Measurements from ENCODE around the gene FNDC3B.
A peak's percentile ranks its signal among the peaks of the same experiment; 100 is the strongest.

Gene FNDC3B

DNA sequence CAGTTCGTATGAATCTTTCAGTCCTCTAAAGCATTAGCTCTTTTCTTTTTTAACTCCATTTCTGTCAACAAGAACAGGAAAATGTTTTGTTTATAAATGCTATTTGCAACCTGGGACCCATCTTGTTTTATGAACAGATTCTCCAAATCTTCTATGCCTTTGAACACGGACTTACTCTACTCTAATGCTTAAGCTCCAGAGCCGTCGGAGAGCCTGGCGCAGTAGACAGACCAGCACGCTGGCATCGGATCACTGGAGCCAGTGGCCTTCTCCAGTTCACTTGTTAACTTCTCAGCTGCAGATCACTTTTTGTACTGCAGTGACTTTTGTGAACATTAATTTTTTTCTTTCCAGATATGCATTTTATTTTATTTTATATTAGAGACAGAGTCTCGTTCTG lies 286.1 kb downstream of the FNDC3B start:
- FAIRE-seq = no peak

DNA sequence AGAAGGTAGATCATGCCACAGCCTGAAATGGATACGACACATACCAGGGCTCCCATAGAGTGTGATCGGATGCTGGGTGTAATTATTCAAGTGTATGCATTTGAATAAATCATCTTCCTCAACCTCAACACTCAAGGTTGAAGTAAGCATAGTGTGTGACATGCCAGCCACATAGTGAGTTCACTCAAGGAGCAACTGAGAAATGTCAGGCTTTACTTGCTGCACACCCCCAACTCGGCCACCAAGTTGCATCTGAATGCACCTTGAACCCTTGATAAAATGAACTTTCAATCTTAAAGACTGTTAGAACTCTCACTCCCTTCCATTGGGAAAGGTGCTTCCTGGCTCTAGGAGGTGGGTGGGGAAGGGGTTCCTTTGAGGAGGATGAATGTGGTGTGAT lies 287.6 kb downstream of the FNDC3B start:
- no peak for FAIRE-seq

DNA sequence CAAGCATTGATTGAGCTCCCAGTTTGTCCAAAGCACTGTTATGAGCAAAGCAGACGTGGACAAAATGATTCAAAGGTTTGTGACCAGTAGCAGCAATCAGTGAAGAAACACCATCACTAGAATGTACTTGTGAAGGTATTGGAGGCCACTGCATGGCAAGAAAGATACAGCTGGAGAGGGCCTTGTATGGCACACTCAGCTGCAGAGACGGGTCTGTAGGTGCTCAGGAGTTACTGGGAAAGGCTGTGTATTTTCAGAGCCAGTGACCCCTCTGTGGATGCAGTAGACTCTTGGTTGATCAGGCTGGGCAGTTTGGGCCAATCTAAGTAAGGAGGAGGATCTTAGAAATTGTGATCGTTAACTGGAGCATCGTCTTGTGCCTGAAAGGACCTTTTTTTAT lies 288.9 kb downstream of the FNDC3B start:
- FAIRE-seq = no peak

DNA sequence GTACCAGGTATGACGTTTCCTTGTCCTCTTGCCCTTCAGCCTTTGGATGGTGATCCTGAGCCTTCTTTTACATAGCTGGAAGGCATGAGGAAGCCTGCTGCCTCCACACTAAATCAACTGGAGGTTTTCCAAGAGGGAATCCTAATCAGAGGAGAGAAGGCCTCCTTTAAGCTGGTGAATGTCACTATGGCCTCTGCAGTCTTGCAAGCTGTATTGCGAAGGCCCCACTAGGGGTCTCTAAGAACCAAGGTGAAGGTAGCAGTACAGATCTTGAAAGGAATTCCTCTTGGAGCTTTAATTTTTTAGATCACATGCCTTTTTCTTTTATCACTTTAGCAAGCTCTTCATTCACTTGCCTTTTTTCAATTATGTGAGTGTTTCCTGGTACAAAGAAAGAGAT lies 289.7 kb downstream of the FNDC3B start:
- no peak for FAIRE-seq

DNA sequence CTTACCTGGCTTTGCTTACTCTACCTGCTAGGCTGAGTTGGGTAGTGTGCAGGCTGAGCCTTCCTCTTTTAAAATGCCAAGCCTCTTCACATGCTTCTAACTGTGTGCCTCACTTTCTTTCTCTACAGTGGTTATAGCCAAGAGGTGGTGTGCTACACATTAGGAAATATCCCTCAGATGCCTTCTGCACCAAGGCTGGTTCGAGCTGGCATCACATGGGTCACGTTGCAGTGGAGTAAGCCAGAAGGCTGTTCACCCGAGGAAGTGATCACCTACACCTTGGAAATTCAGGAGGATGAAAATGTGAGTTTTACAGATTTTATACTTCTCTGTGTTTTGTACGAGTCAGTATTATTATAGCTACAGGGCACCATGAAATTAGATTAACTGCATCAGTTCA lies 291.0 kb downstream of the FNDC3B start:
- FAIRE-seq = no peak

DNA sequence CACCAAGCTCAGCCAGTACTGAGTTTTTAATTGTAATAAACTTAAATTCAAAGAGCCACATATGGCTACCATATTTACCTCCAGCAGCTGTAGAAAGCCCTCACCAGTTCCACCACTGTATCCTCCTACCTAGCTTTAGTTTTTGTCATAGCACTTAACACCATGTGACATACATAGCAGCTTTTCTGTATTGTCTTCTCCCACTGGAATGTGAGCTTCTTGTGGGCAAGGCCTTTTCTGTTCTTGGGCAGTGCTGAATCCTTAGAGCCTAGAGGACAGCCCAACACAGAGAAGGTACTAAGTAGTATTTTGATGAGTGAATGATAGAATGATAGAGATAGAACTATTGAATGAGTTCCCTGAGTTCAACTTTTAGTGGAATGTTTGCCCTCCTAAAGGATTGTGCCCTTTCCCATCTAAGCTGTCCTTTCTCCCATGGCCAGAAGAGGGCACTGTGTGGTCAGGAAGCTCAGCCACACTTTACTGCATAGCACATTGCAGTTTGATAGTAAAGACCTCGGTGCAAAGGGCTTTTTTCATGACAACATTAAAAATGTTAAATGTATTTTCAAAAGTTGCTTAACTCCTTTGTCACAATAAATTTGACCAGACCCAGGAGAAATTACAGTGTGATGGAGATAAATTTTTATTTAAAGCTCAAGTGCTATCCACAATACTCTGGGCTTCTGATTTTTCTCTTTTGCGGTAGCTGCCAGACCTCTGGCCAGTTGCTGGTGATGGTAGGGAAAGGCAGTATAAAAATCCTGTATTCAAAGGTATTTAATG lies 293.1 kb downstream of the FNDC3B start:
- peak; percentile 77 for FAIRE-seq

DNA sequence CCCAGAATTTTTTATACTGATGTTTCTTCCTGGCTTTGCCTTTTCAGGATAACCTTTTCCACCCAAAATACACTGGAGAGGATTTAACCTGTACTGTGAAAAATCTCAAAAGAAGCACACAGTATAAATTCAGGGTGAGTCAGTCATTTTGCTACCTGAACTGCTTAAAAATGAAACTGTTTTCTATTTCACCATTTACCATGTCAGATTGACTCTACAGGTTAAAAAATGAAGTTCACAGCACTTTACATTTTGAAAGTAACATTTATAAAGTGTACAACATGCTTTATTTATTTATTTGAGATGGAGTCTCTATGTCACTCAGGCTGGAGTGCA lies 293.6 kb downstream of the FNDC3B start:
- FAIRE-seq = no peak

DNA sequence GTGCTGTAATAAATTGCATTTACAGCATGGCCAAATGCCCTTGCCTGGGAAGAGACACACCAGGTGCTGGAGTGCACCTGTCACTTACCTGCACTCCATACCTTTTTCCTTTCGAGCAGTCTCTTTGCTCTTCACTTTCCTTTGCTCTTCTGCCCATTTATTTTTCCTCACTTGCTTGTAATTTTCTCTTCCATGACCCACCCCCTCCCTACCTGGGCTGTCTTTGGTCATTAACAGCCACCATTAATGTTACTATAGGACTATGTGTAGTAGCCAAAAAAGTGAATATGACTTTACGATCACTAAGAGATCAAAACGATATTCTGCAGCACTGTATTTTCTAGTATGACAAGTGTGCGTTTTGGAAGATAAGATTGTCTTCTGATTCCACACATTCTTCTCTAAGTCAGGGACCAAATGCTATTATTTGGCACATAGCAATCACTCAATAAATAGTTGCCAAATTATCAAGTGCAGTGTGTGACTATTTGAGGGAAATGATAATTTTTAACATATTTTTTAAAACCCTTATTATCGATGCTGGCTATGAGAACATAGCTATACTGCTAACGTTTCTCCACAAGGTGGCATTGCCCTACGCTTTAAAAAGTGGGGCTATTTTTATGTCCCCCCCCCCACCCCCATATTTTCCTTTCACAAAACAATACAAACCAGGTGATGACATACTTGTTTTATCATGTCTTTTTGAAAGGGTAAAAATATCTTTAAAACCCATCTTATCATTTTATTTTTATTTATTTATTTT lies 294.5 kb downstream of the FNDC3B start:
- no peak for FAIRE-seq

DNA sequence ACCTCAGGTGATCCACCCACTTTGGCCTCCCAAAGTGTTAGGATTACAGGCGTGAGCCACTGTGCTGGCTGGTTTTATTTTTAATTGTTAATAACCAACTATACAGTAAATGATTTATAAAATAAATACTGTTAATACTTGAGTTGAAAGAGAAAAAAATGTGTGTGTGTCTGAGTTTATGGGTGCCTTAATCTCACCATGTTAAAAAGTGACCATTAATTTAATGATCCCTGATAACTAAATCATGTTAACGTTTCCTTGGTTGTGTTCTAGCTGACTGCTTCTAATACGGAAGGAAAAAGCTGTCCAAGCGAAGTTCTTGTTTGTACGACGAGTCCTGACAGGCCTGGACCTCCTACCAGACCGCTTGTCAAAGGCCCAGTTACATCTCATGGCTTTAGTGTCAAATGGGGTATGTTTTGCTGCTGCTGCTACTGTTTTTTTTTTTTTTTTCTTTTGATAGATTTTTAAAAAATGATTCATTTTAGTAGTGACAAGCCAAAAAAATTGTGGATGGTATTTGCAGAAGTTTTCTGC lies 295.4 kb downstream of the FNDC3B start:
- FAIRE-seq = no peak

DNA sequence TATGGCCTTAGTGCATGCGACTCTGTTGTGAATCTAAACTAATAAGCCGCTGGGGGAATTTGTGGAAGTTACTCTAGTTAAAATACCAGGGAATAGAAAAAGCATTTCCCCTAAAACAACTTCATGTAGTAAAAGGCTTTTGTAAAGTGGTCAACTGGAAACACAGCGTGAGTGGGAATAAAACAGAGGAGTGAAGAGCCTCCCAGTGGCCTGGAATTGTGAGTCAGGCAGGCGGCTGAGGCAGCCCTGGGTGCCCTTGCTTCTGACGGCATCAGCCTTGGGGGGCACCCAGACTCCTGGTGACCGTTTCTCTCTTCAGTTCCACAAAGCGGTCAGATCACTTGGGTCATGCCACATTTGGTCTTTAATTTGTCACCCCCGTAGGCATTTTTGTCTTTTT lies 300.5 kb downstream of the FNDC3B start:
- FAIRE-seq = no peak

DNA sequence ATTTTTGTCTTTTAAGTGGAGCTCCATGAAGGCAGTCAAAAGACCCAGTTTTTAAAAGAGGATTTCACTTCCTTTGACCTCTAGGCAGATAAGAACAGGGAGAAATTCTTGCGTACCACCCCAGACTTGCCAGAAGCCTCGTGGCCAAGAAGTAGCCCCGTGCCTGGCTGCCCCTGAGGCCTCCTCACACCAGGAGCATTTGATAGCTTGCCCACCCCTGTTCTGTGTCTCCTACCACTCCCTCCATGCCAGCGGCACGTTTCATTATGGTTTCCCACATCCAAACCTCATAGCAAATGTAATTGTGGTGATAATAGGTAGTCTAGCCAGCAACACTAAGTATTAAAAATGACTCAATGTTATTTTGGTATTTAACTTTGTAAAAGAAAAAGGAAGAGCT lies 301.2 kb downstream of the FNDC3B start:
- FAIRE-seq = no peak

DNA sequence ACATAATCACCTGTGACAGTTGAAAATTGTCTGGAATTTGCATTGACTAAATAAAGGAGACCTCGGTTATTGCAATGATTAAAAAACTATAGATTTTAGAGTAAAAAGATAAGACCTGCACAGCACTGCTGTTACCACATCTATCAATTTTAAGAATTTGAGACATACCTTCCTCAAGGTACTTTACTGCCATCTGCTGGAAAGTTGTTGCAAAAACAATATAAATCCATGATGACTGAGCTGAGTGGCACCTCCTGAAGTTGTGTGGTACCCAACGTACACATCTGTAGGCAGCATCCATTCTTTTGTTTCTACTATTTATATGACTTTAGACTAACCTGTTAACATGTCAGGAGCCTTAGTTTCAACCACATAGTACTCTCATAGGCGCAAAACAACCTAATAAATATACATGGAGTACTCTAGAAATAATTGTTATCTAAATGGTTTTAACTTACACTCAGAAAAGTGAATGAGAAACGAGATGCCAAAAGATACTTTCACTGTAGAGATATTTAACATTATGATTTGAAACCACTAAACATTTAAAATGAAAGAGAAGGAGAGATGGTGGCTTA lies 302.2 kb downstream of the FNDC3B start:
- no peak for FAIRE-seq

DNA sequence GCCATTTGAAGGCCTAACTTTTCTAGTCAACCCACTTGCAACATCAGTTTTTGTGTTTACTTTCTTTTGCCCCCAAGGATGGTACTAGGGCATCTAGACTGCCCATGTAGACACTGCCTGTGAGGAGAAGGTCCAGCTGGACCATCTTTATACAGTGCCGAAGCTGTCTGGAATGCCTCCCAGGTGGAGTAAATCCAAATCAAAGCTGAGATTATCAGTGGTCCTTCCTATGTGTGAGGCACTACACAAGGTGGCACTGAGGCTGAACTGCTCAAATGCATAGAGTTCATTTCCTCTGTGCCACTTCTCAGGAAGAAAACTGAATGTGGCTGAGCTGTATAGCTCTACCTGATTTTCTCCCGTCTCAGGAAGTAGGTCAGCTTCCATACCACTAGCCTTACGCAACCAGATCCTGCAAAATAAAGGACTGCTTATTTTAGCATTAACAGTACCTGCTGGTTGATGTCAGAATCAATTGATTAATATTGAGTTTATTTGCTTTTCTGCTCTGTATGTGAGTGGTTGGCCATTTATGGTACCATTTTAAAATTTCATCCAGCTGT lies 302.8 kb downstream of the FNDC3B start:
- FAIRE-seq = no peak

DNA sequence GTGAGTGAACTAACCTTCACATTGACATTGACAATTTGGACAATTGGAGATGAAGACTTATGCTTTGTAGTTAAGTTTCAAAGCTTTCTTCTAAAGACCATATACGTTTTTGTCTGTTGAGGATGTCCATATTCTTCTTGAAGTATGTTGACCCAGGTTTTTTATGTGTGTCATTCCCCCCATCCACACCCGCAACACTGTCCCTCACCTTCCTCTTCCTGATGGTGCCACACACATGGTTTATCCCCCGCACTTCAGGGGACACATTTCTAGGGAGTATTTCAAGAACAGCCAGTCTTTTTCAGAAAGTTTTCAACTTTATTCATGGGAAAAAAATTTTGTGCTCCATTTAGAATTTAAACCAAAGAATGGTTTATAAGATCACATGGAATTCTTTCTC lies 303.7 kb downstream of the FNDC3B start:
- no peak for FAIRE-seq

DNA sequence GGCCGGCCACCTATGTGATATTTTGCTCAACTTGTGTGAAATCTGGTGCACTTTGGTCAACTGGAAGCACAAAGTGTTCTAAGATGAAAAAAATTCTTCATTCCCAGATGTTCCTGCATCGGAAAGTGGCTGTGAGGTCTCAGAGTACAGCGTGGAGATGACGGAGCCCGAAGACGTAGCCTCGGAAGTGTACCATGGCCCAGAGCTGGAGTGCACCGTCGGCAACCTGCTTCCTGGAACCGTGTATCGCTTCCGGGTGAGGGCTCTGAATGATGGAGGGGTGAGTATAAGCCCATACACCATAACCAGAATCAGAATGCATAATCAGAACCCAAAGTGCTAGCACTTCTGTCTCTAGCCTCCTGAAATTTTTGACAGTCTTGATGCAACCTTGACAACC lies 304.6 kb downstream of the FNDC3B start:
- no peak for FAIRE-seq

DNA sequence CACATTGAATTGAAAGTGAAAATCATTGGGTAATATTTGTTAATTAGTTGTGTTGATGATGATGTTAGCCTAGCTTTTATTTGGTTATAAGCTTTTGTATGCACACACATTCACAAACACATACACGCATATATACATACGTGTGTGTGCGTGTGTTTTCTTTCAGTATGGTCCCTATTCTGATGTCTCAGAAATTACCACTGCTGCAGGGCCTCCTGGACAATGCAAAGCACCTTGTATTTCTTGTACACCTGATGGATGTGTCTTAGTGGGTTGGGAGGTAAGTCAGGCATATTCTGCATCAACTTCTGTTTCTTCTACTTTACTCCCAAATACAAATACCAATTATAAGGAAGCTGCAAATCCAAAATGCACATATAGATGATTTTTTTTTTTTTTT lies 306.8 kb downstream of the FNDC3B start:
- FAIRE-seq = no peak

DNA sequence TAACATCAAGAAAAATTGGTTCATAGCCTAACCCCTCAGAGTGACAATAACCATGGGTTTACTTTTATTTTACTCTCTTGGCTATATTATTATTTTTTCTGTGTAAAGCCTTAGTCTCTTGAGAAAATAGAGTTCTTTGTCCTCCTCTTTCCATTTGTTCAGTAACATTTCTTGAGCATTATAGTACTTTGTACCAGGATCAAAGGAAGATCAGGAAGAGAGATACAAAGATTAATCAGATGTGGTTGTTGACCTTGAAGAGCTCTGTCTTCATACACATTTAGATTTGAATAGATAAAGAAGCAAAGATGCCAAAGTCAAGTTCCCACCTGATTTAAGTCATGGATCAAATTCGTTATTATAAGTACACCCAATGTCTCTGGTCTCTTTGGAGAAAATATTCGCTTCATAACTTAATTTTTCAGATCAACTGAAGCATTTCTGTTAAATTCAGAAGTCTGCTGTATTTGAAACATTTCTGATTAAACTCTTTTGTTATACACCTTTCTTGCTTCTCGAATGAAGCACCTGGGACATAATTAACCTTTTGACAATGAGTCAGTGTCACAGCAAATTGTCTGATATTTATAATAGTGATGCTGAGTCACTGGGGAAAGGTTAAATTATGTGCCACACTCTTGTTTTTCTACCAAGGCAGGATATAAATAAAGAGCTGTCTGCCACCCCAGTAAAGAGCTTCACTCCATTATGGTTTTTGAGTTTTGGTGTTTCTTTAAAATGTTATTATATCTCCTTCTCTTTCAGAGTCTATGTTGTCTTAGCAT lies 308.7 kb downstream of the FNDC3B start:
- no peak for FAIRE-seq

DNA sequence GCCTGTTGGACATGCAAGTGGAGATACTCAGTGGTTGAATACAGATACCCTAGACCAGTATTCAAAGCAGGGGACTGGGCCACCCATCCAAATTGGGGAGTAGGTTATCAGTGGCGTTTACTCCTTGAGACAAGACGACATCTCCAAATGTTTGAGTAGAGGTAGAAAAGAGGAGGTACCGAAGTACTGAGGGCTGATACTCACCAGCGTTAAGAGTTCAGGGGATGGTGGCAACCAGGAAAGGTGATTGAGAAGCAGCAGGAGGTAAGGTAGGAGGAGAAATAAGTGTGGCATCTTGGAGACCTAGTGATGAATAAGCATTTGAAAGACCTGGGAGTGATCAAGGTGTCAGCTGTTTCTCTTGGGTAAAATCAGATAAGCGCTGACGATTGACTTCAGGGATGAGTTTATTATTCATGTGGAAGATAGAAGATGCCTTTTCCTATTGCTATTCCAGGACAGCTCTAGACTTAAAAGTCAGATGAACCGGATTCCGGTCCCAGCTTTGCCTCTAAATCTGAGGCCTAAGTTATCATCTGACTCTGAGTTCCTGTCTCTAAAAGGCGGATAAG lies 312.6 kb downstream of the FNDC3B start:
- no peak for FAIRE-seq

DNA sequence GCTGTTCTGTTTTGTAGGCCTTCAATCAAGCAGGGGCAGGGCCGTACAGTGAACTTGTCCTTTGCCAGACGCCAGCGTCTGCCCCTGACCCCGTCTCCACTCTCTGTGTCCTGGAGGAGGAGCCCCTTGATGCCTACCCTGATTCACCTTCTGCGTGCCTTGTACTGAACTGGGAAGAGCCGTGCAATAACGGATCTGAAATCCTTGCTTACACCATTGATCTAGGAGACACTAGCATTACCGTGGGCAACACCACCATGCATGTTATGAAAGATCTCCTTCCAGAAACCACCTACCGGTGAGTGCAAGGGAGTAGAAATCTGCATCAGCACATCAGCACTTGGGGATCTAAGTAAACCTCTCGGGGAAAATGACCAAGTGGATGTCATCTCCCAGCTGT lies 313.4 kb downstream of the FNDC3B start:
- no peak for FAIRE-seq

DNA sequence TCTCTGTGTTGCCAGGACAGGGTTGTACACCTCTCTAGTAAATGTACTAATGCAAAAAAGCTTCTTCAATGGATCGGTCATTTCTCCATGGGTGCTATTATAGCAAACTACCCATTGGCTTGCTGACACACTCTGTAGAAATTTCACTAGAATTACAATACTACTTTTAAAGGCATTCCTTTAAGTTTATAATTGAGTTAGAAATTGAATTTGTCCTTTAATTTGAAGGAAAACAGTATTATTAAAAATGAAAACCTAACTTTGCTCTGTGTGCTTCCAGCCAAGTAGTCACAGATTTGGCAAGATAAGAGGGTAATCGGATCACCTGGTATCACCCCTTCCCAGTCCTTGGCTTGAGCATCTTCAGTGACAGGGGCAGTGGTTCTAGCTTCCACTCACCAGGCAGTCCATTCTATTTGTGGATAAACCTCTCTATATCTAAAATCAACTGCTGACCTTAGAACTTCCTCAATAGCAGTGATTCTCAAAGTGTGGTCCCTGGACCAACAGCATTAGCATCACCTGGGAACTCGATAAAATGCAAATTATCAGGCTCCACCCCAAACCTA lies 315.6 kb downstream of the FNDC3B start:
- FAIRE-seq = no peak

DNA sequence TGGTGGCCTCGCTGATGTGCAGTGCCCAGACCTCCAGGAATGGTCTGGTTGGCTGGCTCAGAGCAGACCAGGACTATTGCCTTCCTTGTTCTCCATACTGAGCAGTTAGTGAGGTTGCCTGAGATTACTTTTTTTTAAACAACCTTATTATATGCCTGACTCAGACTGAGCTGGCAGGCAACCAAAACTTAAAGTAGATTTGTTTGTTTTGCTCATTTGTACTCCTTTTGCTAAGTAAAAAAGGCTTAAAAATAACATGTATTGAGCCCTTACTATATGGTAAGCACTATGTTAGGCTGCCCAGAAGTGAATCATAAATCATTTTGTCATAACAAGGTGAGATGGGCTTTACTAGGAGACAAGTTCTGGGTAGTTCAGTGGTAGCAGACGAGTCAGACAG lies 316.5 kb downstream of the FNDC3B start:
- FAIRE-seq = no peak

DNA sequence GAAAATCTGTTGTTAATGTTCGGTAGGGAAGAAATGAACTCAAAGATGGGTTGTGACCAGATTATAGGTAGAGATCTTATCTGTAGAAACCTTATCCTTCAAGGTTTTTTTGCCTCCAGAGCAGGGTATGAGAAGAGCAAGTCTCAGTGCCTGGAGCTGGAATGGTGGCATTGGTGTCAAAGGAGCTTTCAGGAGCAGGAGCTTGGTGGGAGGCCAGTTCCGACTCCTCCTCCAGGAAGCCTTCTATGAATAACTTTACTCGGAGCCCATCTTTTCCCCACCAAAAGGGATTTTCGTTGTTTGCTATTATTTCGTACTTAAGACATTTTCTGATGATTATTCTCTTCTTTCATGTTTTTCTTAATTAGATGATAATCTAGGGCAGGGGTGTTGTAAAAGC lies 317.0 kb downstream of the FNDC3B start:
- FAIRE-seq = no peak

Data from TTC549 (cell line).